Astrocyte (in vitro differentiated cells and primary cell): Measurements from ENCODE around the gene TXNL4A. TPM values are rescaled to one million over a fixed set of nuclear protein-coding genes. Genes with fewer than 3 reads are reported as not detected.

Experiments
- DNase-seq: peaks from one replicate; pipeline ENCODE4 v3.0.0-alpha.2; 2010; ENCODE audit warnings: low read depth
- FAIRE-seq: peaks from 2 replicates; lab custom pipeline; 2011; peaks lifted over from hg19 to GRCh38; lab: Jason Lieb, UNC
- H2AFZ ChIP-seq: 2 replicates; pipeline ENCODE4 v1.6.0; 2012; ENCODE audit warnings: low read depth, low read length, inconsistent platforms
- H3K27ac ChIP-seq: 2 replicates; pipeline ENCODE4 v1.5.1; 2011; ENCODE audit warnings: low read depth, low read length, inconsistent platforms
- H3K27me3 ChIP-seq: 2 replicates; pipeline ENCODE4 v1.6.0; 2011; ENCODE audit warnings: low read length, inconsistent platforms; ENCODE audit not compliant: insufficient read depth
- H3K36me3 ChIP-seq: 2 replicates; pipeline ENCODE4 v1.5.1; 2011; ENCODE audit warnings: low read length, inconsistent platforms; ENCODE audit not compliant: insufficient read depth
- H3K4me1 ChIP-seq: 2 replicates; pipeline ENCODE4 v1.5.1; 2011; ENCODE audit warnings: low read length, inconsistent platforms; ENCODE audit not compliant: insufficient read depth
- H3K4me2 ChIP-seq: 2 replicates; pipeline ENCODE4 v1.6.0; 2012; ENCODE audit warnings: low read length, inconsistent platforms
- H3K4me3 ChIP-seq: 2 replicates; pipeline ENCODE4 v1.5.1; 2011; ENCODE audit warnings: low read depth, mild to moderate bottlenecking, low read length, inconsistent platforms; ENCODE audit not compliant: insufficient read depth
- H3K79me2 ChIP-seq: 2 replicates; pipeline ENCODE4 v1.6.0; 2012; ENCODE audit warnings: mild to moderate bottlenecking, low read length, inconsistent platforms; ENCODE audit not compliant: insufficient read depth
- H3K9ac ChIP-seq: 2 replicates; pipeline ENCODE4 v1.6.0; 2012; ENCODE audit warnings: mild to moderate bottlenecking, low read length, inconsistent platforms
- H3K9me3 ChIP-seq: 2 replicates; pipeline ENCODE4 v1.5.1; 2012; ENCODE audit warnings: low read depth, mild to moderate bottlenecking, low read length, inconsistent platforms; ENCODE audit not compliant: insufficient read depth
- H4K20me1 ChIP-seq: 2 replicates; pipeline ENCODE4 v1.6.0; 2012; ENCODE audit warnings: low read length, inconsistent platforms; ENCODE audit not compliant: insufficient read depth
- H3K27ac Mint-ChIP-seq: one replicate; pipeline ENCODE4 v1.8.0; 2021; ENCODE audit warnings: mild to moderate bottlenecking, mixed read lengths; ENCODE audit not compliant: unreplicated experiment
- H3K27me3 Mint-ChIP-seq: one replicate; pipeline ENCODE4 v1.8.0; 2021; ENCODE audit warnings: low read depth, mixed read lengths; ENCODE audit not compliant: unreplicated experiment
- H3K36me3 Mint-ChIP-seq: one replicate; pipeline ENCODE4 v1.8.0; 2021; ENCODE audit warnings: low read depth, mixed read lengths; ENCODE audit not compliant: unreplicated experiment
- H3K4me1 Mint-ChIP-seq: one replicate; pipeline ENCODE4 v1.8.0; 2021; ENCODE audit warnings: low read depth, mixed read lengths; ENCODE audit not compliant: unreplicated experiment
- H3K4me3 Mint-ChIP-seq: one replicate; pipeline ENCODE4 v1.8.0; 2021; ENCODE audit warnings: mild to moderate bottlenecking, moderate library complexity, mixed read lengths; ENCODE audit not compliant: unreplicated experiment
- H3K9me3 Mint-ChIP-seq: one replicate; pipeline ENCODE4 v1.8.0; 2021; ENCODE audit warnings: mild to moderate bottlenecking, mixed read lengths; ENCODE audit not compliant: unreplicated experiment
- CTCF ChIP-seq: IDR thresholded peaks from 2 replicates; pipeline ENCODE4 v1.5.1; 2011; ENCODE audit warnings: low read depth, mild to moderate bottlenecking, inconsistent platforms, low read length, moderate library complexity; ENCODE audit not compliant: insufficient read depth
- EZH2 ChIP-seq: IDR thresholded peaks from 2 replicates; pipeline ENCODE4 v1.6.1; 2012; ENCODE audit warnings: mild to moderate bottlenecking, low read length, inconsistent platforms; ENCODE audit not compliant: insufficient read depth
- total RNA-seq: library from RNA; stranded (reverse); gene quantifications from 2 replicates; pipeline ENCODE4 v1.2.1, GENCODE V29; 2021

Gene TXNL4A
- total RNA-seq, 1 donor from 2014 or later = 135 TPM

- Histone ChIP-seq H3K4me2 (no peak overlapping the region), H2AFZ (no peak overlapping the region), H3K79me2 (peaks cover 75% of the 10 kb centered on the region), H4K20me1 (peaks cover 90% of the 10 kb centered on the region), H3K4me1 (no peaks in the 10 kb centered on the region), H3K36me3 (peaks cover 19% of the 10 kb centered on the region), H3K9me3 (no peaks in the 10 kb centered on the region), H3K9ac (no peak overlapping the region), H3K27me3 (no peaks in the 10 kb centered on the region), H3K27ac (no peak overlapping the region), H3K4me3 (no peak overlapping the region)
- no peak for DNase-seq
- H3K27ac Mint-ChIP-seq = no peak overlapping the region
- TF ChIP-seq CTCF (no peak), EZH2 (no peak)
- H3K4me3 Mint-ChIP-seq = no peak overlapping the region
- no peak for FAIRE-seq
- H3K4me1 Mint-ChIP-seq = peaks cover 5% of the 10 kb centered on the region
- H3K9me3 Mint-ChIP-seq = no peaks in the 10 kb centered on the region
- peaks cover 17% of the 10 kb centered on the region for H3K36me3 Mint-ChIP-seq
- no peaks in the 10 kb centered on the region for H3K27me3 Mint-ChIP-seq
Observed at GRCh38 chr18:79975043-79975442, 13.3 kb downstream of the TXNL4A start.

GRCh38 chr18:79974025-79974654, 14.2 kb downstream of the TXNL4A start:
- H3K4me1 ChIP-seq = no peaks in the 10 kb centered on the region
- H3K27me3 ChIP-seq = no peaks in the 10 kb centered on the region
- Mint-ChIP-seq H3K9me3 (no peaks in the 10 kb centered on the region), H3K4me3 (no peak overlapping the region), H3K36me3 (peaks cover 16% of the 10 kb centered on the region), H3K27me3 (no peaks in the 10 kb centered on the region), H3K27ac (no peak overlapping the region), H3K4me1 (no peaks in the 10 kb centered on the region)
- no peak overlapping the region for H3K4me2 ChIP-seq
- H3K4me3 ChIP-seq = no peak overlapping the region
- no peaks in the 10 kb centered on the region for H3K9me3 ChIP-seq
- H3K79me2 ChIP-seq = peaks cover 66% of the 10 kb centered on the region
- no peak overlapping the region for H3K9ac ChIP-seq
- FAIRE-seq (no peak), DNase-seq (no peak)
- H4K20me1 ChIP-seq = peaks cover 90% of the 10 kb centered on the region
- H3K27ac ChIP-seq = no peak overlapping the region
- peaks cover 19% of the 10 kb centered on the region for H3K36me3 ChIP-seq
- no peak for TF ChIP-seq CTCF
- no peak for TF ChIP-seq EZH2
- no peak overlapping the region for H2AFZ ChIP-seq

GRCh38 chr18:79973517-79973916, 14.8 kb downstream of the TXNL4A start:
- FAIRE-seq (no peak), DNase-seq (no peak)
- Histone ChIP-seq H4K20me1 (peaks cover 83% of the 10 kb centered on the region), H2AFZ (no peak overlapping the region), H3K79me2 (peaks cover 60% of the 10 kb centered on the region), H3K27me3 (no peaks in the 10 kb centered on the region), H3K9ac (no peak overlapping the region), H3K27ac (no peak overlapping the region), H3K4me3 (no peak overlapping the region), H3K4me2 (no peak overlapping the region), H3K36me3 (peaks cover 19% of the 10 kb centered on the region), H3K4me1 (no peaks in the 10 kb centered on the region), H3K9me3 (no peaks in the 10 kb centered on the region)
- TF ChIP-seq EZH2 (no peak), CTCF (no peak)
- H3K9me3 Mint-ChIP-seq = no peaks in the 10 kb centered on the region
- H3K36me3 Mint-ChIP-seq = peaks cover 16% of the 10 kb centered on the region
- H3K4me3 Mint-ChIP-seq = no peak overlapping the region
- H3K4me1 Mint-ChIP-seq = no peaks in the 10 kb centered on the region
- no peak overlapping the region for H3K27ac Mint-ChIP-seq
- no peaks in the 10 kb centered on the region for H3K27me3 Mint-ChIP-seq
